B cell (primary cell): ENCODE results near the gene ZNF579.

Experiments used
- EZH2 ChIP-seq: IDR thresholded peaks from 2 replicates; pipeline ENCODE4 v1.6.1; 2012; ENCODE audit warnings: borderline replicate concordance, low read depth, mild to moderate bottlenecking, moderate library complexity, low read length; ENCODE audit not compliant: insufficient read depth, poor library complexity, severe bottlenecking
- TF ChIP-seq, protein P1 (sequence below): fragments of 200-600 bp; IDR thresholded peaks from one replicate; pipeline ENCODE4 v1.8.0; 2022; ENCODE audit warnings: antibody characterized with exemption, mild to moderate bottlenecking

- TF ChIP-seq, protein P1, sequence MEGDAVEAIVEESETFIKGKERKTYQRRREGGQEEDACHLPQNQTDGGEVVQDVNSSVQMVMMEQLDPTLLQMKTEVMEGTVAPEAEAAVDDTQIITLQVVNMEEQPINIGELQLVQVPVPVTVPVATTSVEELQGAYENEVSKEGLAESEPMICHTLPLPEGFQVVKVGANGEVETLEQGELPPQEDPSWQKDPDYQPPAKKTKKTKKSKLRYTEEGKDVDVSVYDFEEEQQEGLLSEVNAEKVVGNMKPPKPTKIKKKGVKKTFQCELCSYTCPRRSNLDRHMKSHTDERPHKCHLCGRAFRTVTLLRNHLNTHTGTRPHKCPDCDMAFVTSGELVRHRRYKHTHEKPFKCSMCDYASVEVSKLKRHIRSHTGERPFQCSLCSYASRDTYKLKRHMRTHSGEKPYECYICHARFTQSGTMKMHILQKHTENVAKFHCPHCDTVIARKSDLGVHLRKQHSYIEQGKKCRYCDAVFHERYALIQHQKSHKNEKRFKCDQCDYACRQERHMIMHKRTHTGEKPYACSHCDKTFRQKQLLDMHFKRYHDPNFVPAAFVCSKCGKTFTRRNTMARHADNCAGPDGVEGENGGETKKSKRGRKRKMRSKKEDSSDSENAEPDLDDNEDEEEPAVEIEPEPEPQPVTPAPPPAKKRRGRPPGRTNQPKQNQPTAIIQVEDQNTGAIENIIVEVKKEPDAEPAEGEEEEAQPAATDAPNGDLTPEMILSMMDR = no peak
- no peak for TF ChIP-seq EZH2
Measured at GRCh38 chr19:55581145-55581822, 636 bp upstream of the ZNF579 start.
